K562 (cell line): ENCODE measurements around the gene PPP2R3C. TPM values are rescaled to one million over a fixed set of nuclear protein-coding genes. Genes with fewer than 3 reads are reported as not detected.

Experiments used
- BRCA1 ChIP-seq, 2 experiments: fragments of 450-650 bp in 1 of 2; sonication (generic) in 1 of 2; formaldehyde crosslinking in 1 of 2; IDR thresholded peaks; 2 replicates each; pipeline versions ENCODE4 v1.5.0 to v1.6.1; 2017 to 2020; ENCODE audit warnings: mild to moderate bottlenecking in 1 of 2, missing genetic modification reagents in 1 of 2
- BRD4 ChIP-seq: fragments of 200-600 bp; sonication (generic); IDR thresholded peaks from 2 replicates; pipeline ENCODE4 v1.6.1; 2017; ENCODE audit warnings: inconsistent platforms
- BRD9 ChIP-seq: fragments of 450-650 bp; IDR thresholded peaks from 2 replicates; pipeline ENCODE4 v1.6.1; 2018; ENCODE audit warnings: low read depth; ENCODE audit not compliant: partially characterized antibody
- DPF2 ChIP-seq: fragments of 450-650 bp; IDR thresholded peaks from 2 replicates; pipeline ENCODE4 v1.6.1; 2016
- HNRNPH1 ChIP-seq: fragments of 200-400 bp; formaldehyde crosslinking; optimal IDR thresholded peaks from 2 replicates; pipeline ENCODE3; 2017; ENCODE audit warnings: low read depth, mild to moderate bottlenecking, low read length, moderate library complexity
- LEF1 ChIP-seq: fragments of 450-650 bp; IDR thresholded peaks from 2 replicates; pipeline ENCODE4 v1.6.1; 2016; ENCODE audit warnings: mild to moderate bottlenecking
- NFYB ChIP-seq: IDR thresholded peaks from 2 replicates; pipeline ENCODE4 v1.6.1; 2011; ENCODE audit warnings: mild to moderate bottlenecking, moderate library complexity; ENCODE audit not compliant: insufficient read length; ENCODE audit errors: extremely low read depth
- PTTG1 ChIP-seq: fragments of 450-650 bp; IDR thresholded peaks from 2 replicates; pipeline ENCODE4 v1.6.1; 2016; ENCODE audit warnings: low read depth, mild to moderate bottlenecking, missing genetic modification characterization, missing compliant biosample characterization
- SNIP1 ChIP-seq: fragments of 450-650 bp; IDR thresholded peaks from 2 replicates; pipeline ENCODE4 v1.7.1; 2017; ENCODE audit warnings: low read depth, mild to moderate bottlenecking
- SPI1 ChIP-seq: IDR thresholded peaks from 2 replicates; pipeline ENCODE4 v1.6.1; 2011; ENCODE audit warnings: low read depth, low read length, control low read depth, borderline replicate concordance
- ZNF140 ChIP-seq: fragments of 250-450 bp; sonication (Bioruptor Pico); IDR thresholded peaks from 2 replicates; pipeline ENCODE4 v1.8.0; 2021; ENCODE audit warnings: moderate library complexity, mild to moderate bottlenecking, inconsistent platforms
- ZNF232 ChIP-seq: sonication (generic); formaldehyde crosslinking; IDR thresholded peaks from 2 replicates; pipeline ENCODE4 v1.8.0; 2022; ENCODE audit warnings: mild to moderate bottlenecking, missing genetic modification reagents
- ZNF408 ChIP-seq: fragments of 250-450 bp; sonication (Bioruptor Pico); IDR thresholded peaks from 2 replicates; pipeline ENCODE4 v1.4.0; 2020; ENCODE audit warnings: low read depth, mild to moderate bottlenecking, moderate library complexity
- ZNF561 ChIP-seq: fragments of 450-650 bp; formaldehyde crosslinking; conservative IDR thresholded peaks from 2 replicates; pipeline ENCODE4 v1.4.0; 2020; ENCODE audit warnings: mild to moderate bottlenecking, moderate library complexity
- ZNF584 ChIP-seq: fragments of 200-800 bp; sonication (Bioruptor generic); IDR thresholded peaks from 2 replicates; pipeline ENCODE4 v1.6.1; 2016; ENCODE audit warnings: low read depth, mild to moderate bottlenecking, missing genetic modification characterization, missing compliant biosample characterization
- ZNF589 ChIP-seq: fragments of 200-800 bp; sonication (Bioruptor generic); IDR thresholded peaks from 2 replicates; pipeline ENCODE4 v1.6.1; 2016; ENCODE audit warnings: low read depth, missing genetic modification characterization, missing compliant biosample characterization
- ZNF644 ChIP-seq: fragments of 200-800 bp; sonication (Bioruptor generic); IDR thresholded peaks from 2 replicates; pipeline ENCODE4 v1.6.1; 2016; ENCODE audit warnings: low read depth, missing genetic modification characterization, missing compliant biosample characterization
- ZZZ3 ChIP-seq: fragments of 450-650 bp; IDR thresholded peaks from 2 replicates; pipeline ENCODE4 v1.6.1; 2016; ENCODE audit warnings: antibody characterized with exemption, mild to moderate bottlenecking, moderate library complexity
- polyA plus RNA-seq, 8 experiments: library from polyadenylated mRNA; depleted of rRNA in 4 of 8; stranded (reverse) in 5 of 8; unstranded in 3 of 8; fragments of >200 nt; fragmentation: Nextera tagmentation in 2 of 8; fragmentation: Illumina TruSeq in 1 of 8; extraction: Ambion mirVana in 2 of 8; extraction: Trizol in 1 of 8; gene quantifications; 2 replicates each; pipeline versions ENCODE4 v1.2.1 to v1.2.3, GENCODE V29; 2011 to 2014; ENCODE audit warnings: inconsistent platforms in 1 of 8, missing spikeins in 1 of 8
- total RNA-seq, 7 experiments: library from RNA; depleted of rRNA in 6 of 7; stranded (reverse); fragments of >200 nt in 6 of 7; fragmentation: Illumina TruSeq in 2 of 7; extraction: Trizol in 2 of 7; gene quantifications; 2 replicates each; pipeline versions ENCODE4 v1.2.1 to v1.2.3, GENCODE V29; 2011 to 2021; ENCODE audit warnings: low replicate concordance in 1 of 7
- TF ChIP-seq, protein P1 (sequence below): fragments of 250-450 bp; sonication (Bioruptor Pico); IDR thresholded peaks from 2 replicates; pipeline ENCODE4 v1.4.0; 2020; ENCODE audit warnings: mild to moderate bottlenecking
- TF ChIP-seq, protein P2 (sequence below): IDR thresholded peaks from 2 replicates; pipeline ENCODE4 v1.6.1; 2014; ENCODE audit warnings: antibody characterized with exemption
- TF ChIP-seq, protein P3 (sequence below): sonication (generic); formaldehyde crosslinking; IDR thresholded peaks from 2 replicates; pipeline ENCODE4 v1.4.0; 2020; ENCODE audit warnings: mild to moderate bottlenecking, missing genetic modification reagents
- TF ChIP-seq, protein P4 (sequence below): fragments of 450-650 bp; IDR thresholded peaks from 2 replicates; pipeline ENCODE4 v1.6.1; 2017; ENCODE audit warnings: mild to moderate bottlenecking, moderate library complexity
- TF ChIP-seq, protein P5 (sequence below): fragments of 250-450 bp; sonication (Bioruptor Pico); IDR thresholded peaks from 2 replicates; pipeline ENCODE4 v1.5.1; 2021; ENCODE audit warnings: mild to moderate bottlenecking

PPP2R3C gene
- total and polyA plus RNA-seq, 9 of the 15 experiments (the other 6 are each of a cell fraction or from before 2014, with no cell fraction given): 14.7 to 43.3 (median 22.7) TPM

DNA sequence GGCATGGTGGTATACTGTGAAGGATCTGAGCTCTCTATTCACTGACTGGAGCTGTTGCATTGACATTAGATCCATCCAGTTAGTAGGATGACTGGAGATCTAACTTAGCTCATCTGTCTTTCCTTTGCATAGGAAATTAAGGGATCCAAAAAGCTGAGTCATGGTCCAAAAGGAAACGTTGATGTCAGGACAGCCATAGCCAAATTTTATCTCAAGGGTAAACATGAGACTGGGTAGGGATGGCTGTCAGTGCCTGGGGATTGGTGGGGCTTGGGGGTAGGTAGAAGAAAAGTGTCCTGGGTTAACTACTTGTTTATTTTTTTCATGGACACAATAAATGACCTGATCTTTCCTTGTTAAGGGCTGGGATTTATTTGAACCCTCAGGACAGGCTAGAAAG is 71.1 kb downstream of the PPP2R3C start (continued):
- TF ChIP-seq, protein P1, sequence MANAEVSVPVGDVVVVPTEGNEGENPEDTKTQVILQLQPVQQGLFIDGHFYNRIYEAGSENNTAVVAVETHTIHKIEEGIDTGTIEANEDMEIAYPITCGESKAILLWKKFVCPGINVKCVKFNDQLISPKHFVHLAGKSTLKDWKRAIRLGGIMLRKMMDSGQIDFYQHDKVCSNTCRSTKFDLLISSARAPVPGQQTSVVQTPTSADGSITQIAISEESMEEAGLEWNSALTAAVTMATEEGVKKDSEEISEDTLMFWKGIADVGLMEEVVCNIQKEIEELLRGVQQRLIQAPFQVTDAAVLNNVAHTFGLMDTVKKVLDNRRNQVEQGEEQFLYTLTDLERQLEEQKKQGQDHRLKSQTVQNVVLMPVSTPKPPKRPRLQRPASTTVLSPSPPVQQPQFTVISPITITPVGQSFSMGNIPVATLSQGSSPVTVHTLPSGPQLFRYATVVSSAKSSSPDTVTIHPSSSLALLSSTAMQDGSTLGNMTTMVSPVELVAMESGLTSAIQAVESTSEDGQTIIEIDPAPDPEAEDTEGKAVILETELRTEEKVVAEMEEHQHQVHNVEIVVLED: no peak
- TF ChIP-seq BRD9 (no peak), PTTG1 (no peak), BRCA1 (IDR thresholded peaks at IDR 0.05) (no peak), BRCA1 (CRISPR knock-in tag; IDR thresholded peaks at IDR 0.05) (no peak), LEF1 (no peak), BRD4 (no peak), ZNF232 (no peak), SPI1 (no peak), NFYB (no peak), DPF2 (peak; percentile 81), ZNF561 (CRISPR knock-in tag) (no peak), ZNF408 (CRISPR knock-in tag) (no peak), ZNF589 (CRISPR knock-in tag) (no peak), ZZZ3 (no peak), SNIP1 (no peak), HNRNPH1 (no peak), ZNF140 (CRISPR knock-in tag) (no peak), ZNF584 (CRISPR knock-in tag) (no peak), ZNF644 (tag) (no peak)
- TF ChIP-seq, protein P2, sequence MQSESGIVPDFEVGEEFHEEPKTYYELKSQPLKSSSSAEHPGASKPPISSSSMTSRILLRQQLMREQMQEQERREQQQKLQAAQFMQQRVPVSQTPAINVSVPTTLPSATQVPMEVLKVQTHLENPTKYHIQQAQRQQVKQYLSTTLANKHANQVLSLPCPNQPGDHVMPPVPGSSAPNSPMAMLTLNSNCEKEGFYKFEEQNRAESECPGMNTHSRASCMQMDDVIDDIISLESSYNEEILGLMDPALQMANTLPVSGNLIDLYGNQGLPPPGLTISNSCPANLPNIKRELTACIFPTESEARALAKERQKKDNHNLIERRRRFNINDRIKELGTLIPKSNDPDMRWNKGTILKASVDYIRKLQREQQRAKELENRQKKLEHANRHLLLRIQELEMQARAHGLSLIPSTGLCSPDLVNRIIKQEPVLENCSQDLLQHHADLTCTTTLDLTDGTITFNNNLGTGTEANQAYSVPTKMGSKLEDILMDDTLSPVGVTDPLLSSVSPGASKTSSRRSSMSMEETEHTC: no peak
- TF ChIP-seq, protein P3, sequence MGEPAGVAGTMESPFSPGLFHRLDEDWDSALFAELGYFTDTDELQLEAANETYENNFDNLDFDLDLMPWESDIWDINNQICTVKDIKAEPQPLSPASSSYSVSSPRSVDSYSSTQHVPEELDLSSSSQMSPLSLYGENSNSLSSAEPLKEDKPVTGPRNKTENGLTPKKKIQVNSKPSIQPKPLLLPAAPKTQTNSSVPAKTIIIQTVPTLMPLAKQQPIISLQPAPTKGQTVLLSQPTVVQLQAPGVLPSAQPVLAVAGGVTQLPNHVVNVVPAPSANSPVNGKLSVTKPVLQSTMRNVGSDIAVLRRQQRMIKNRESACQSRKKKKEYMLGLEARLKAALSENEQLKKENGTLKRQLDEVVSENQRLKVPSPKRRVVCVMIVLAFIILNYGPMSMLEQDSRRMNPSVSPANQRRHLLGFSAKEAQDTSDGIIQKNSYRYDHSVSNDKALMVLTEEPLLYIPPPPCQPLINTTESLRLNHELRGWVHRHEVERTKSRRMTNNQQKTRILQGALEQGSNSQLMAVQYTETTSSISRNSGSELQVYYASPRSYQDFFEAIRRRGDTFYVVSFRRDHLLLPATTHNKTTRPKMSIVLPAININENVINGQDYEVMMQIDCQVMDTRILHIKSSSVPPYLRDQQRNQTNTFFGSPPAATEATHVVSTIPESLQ (CRISPR knock-in tag): no peak
- TF ChIP-seq, protein P4, sequence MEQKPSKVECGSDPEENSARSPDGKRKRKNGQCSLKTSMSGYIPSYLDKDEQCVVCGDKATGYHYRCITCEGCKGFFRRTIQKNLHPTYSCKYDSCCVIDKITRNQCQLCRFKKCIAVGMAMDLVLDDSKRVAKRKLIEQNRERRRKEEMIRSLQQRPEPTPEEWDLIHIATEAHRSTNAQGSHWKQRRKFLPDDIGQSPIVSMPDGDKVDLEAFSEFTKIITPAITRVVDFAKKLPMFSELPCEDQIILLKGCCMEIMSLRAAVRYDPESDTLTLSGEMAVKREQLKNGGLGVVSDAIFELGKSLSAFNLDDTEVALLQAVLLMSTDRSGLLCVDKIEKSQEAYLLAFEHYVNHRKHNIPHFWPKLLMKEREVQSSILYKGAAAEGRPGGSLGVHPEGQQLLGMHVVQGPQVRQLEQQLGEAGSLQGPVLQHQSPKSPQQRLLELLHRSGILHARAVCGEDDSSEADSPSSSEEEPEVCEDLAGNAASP: no peak
- TF ChIP-seq, protein P5, sequence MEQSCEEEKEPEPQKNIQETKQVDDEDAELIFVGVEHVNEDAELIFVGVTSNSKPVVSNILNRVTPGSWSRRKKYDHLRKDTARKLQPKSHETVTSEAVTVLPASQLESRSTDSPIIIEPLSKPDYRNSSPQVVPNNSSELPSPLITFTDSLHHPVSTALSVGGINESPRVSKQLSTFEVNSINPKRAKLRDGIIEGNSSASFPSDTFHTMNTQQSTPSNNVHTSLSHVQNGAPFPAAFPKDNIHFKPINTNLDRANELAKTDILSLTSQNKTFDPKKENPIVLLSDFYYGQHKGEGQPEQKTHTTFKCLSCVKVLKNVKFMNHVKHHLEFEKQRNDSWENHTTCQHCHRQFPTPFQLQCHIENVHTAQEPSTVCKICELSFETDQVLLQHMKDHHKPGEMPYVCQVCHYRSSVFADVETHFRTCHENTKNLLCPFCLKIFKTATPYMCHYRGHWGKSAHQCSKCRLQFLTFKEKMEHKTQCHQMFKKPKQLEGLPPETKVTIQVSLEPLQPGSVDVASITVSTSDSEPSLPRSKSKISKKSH (CRISPR knock-in tag): no peak
